GM19025 (cell line): ENCODE results near the gene ZFYVE1.
"Not testable (repeated sequence)": the region's sequence is repeated elsewhere in the genome, so short reads cannot be mapped to it uniquely, and the experiment has no call there.

Experiments
- ATAC-seq: cut with Tn5 transposase; IDR thresholded peaks from one replicate; pipeline ENCODE4 v1.9.1; 2021; ENCODE audit warnings: mild to moderate bottlenecking, low read depth, moderate library complexity; ENCODE audit not compliant: unreplicated experiment

ZFYVE1 gene

DNA sequence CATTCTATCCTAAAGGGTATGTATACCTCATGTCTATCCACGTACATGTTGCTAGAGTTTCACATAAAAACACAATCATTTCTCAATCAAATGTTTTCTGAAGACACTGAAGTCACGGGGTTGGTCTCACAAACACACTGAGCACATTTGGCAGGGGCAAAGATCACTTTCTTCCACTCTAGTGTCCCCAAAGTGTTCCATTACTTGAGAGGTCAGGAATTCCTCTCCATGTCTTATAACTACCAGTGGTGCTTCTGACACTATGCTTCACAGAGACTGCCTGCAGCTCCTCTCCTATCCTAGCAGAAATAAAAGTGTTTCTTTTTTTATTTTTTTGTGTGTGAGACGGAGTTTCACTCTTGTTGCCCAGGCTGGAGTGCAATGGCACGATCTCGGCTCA is 19.1 kb downstream of the ZFYVE1 start:
- ATAC-seq: no peak

DNA sequence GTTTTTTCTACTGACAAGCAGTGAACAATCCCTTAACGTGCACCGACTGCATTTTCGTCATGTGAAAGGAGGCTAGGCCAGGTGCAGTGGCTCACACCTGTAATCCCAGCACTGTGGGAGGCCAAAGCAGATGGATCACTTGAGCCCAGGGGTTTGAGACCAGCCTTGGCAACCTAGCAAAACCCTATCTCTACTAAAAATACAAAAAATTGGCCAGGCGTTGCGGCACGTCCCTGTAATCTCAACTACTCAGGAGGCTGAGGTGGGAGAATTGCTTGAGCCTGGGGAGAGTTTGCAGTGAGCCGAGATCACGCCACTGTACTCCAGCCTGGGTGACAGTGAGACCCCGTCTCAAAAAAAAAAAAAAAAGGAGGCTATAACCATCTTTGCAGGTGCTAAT is 22.3 kb downstream of the ZFYVE1 start:
- ATAC-seq: not testable (repeated sequence)

DNA sequence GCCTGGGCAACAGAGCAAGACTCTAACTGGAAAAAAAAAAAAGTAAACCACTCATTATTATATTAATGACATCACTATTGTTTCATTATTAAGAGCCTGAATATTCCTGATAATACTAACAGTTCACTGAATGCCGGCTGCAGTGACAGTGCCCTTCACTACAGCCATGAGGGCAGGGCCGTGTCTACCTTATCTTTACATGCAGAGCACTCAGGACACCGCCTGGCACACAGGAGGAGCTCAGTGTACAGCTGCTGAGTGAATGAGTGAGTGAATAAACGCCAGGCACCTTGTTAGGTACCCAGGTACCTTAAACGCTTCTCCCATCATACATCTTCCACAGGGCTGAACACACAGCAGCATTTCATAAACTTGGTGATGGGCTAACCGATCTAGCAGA is 23.2 kb downstream of the ZFYVE1 start:
- ATAC-seq: no peak

DNA sequence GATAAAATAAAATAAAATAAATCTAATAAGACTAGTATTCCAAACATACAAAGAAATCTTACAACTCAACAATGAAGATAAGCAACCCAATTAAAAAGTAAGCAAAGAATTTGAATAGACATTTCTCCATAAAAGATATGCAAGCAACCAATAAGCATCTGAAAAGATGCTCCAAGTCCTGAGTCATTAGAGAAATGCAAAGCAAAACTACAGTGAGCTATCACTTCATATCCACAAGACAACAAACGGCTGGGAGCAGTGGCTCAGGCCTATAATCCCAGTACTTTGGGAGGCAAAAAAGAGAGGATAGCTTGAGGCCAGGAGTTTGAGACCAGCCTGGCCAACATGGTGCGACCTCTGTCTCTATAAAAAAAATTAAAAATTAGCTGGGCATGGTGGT is 26.8 kb downstream of the ZFYVE1 start:
- no peak for ATAC-seq

DNA sequence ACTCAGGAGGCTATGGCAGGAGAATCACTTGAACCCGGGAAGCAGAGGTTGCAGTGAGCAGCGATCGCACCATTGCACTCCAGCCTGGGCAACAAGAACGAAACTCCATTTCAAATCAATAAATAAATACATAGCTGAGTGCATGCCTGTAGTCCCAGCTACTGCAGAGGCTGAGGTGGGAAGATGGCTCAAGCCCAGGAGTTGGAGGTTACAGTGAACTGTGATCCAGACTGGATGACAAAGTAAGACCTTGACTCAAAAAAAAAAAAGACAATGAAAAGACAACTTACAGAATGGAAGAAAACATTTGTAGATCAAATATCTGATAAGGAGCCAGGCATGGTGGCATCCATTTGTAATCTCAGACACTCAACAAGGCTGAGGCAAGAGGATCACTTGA is 27.6 kb downstream of the ZFYVE1 start:
- no peak for ATAC-seq

DNA sequence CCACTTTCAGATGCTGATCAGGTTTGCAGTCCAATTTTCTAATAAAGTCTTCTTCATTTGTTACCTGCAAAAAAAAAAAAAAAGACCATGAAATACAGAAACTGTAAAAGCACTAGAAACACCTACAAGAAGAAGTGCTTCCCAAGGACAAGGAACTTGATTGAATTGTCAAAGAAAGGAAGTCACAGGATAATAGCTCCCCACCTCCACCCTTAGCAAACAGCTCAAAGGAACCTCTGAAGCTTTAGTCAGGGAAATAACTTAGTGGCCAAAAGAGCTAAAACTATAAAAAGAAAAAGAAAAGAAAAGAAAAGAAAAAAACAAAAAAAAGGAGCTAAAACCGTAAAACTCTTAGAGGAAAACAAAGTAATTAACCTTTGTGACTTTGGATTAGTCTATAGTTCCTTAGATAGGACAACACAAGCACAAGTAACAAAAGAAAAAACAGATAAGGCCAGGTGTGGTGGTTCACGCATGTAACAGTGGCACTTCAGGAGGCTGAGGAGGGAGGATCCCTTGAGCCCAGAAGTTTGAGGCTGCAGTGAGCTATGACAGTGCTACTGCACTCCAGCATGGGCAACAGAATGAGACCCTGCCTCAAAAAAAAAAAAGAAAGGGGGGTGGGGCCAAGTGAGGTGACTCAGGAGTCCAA is 28.5 kb downstream of the ZFYVE1 start:
- no peak for ATAC-seq

DNA sequence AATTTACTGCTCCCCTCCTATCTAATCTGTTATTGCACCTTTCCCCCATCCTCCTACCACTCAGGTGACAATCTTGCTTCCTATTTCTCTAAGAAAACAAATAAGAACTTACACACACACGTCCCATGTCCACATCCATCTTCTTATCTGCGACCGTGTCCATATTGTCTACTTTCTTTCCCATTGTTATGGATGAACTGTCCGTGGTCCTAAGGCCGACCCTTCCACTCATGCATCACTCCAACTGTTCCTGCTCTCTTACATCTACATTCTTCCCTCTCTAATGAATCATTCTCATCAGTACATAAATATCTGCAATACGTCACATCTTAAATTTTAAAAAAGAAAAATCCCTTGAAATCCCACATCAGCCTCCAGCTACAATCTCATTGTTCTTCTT is 30.0 kb downstream of the ZFYVE1 start:
- no peak for ATAC-seq

DNA sequence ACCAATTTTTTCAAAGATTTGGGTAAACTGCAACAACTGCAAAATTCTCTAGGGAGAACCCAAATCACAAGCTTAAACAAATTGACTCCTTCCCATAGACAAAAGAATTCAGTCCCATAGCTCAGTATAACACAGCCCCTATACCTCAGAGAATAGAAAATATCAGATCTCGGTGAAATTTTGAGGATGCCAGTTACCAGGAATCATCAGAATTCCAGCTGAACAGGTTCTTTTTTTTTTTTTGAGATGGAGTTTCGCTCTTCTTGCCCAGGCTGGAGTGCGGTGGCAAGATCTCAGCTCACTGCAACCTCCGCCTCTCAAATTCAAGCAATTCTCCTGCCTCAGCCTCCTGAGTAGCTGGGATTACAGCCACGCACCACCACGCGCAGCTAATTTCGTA is 36.7 kb downstream of the ZFYVE1 start:
- no peak for ATAC-seq

DNA sequence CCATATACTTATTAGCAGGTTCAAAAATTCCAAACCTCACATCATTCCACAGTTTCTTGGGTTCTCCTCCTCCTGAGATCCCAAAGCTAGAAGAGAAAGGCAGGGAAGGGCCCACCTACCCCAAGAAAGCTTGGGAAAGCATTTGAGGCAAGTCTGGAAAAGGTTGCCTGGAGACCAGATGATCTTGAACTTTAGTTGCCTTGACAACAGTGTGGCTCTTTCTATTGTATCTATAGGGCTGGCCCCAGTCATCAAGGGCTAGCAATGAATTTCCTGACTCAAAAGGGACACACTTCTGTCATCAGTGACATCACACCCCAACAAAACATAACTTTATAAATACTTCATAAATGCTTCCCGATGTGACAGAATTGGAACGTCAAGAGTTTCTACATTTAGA is 40.0 kb downstream of the ZFYVE1 start:
- no peak for ATAC-seq

DNA sequence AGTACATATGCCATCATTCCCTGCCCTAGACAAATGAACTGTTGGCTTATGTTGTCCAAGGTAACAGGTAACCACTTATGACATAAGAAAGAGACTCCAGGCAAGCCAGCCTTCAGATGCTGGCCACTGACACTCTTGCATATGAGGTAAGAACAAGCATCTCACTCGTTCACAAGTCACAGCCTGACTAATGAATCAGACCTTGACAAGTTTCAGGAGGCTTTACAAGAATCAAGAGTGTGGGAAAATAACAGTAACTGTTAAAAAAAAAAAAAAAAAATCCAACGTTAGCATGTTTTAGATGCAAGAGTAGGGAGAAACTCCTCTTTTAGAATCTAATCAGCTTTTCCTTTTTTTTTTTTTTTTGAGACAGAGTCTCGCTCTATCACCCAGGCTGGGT is 40.7 kb downstream of the ZFYVE1 start:
- no peak for ATAC-seq

DNA sequence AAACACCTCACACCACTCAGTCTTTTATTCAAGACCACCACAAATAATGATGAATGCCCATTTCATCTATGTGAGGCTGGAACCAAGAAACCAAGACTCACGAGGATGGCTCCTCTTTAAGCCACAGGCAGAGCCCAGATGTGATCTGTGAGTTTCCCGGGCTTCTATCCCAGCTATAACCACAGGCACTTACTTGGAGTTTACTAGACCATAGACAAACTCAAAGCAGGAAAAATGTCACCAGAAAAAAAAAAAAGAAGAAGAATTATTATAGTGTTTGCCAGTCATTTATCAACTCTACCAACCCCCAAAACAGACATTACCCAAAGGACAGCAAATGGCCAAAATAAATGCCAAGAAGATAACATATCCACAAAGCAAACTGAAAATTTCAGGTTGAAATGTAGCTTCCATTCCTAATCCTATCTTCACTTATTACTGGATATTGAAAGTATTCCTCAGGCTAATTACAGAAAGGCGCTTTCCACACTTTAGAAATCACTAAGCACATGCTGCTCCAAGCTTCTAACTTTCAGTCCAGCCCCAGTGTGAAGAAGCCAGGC is 44.7 kb downstream of the ZFYVE1 start:
- no peak for ATAC-seq

DNA sequence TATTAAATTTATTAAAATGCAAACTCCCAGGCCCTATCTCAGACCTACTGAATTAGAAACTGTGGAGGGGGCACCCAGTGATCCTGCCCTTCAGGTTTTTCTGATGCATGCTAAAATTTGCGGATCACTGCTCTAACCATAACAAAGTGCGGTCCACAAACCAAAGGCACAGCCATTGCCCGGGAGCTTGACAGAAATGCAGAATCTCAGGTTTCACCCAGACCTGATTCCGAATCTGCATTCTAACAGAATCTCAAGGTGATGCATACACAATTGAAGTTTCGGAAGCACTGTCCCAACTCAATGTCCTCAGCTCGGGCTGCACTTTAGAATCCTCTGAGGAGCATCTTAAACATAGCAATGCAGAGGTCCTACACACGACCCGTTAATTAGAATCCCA is 46.0 kb downstream of the ZFYVE1 start:
- ATAC-seq: no peak

DNA sequence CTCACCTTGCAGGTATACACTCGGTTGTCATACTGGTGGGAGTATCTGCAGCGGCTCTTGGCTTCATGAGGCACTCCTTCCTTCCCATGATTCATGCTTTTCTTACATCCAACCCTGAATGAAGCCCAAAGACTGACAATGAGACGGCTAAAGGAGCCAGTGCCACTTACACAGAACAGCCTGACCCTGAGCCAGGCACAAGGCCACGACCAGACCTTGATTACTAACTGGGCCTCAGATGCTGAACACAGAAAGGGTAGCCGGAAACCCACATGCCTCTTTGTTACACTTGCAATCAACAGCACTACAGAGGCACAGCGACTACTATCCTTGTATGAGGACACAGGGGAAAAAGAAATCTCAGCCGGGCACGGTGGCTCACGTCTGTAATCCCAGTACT is 48.0 kb downstream of the ZFYVE1 start:
- no peak for ATAC-seq

DNA sequence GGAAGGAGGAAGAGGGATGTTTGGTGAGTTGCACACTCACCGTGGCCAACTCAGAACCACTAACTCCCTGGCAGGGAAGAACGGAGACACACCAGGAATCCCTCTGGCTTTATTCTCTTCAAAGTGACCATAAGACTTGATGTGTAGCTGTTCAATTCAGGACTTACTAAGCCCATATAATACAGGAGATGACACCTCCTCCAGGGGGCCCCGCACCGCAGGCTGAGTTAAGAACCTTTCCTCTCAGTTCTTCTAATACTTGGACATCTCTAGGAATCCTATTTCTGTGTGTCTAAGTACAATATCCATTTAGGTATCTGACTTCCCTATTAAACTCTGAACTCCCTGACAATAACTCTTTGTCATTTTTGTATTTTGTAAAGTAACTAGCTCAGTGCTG is 51.1 kb downstream of the ZFYVE1 start:
- no peak for ATAC-seq

DNA sequence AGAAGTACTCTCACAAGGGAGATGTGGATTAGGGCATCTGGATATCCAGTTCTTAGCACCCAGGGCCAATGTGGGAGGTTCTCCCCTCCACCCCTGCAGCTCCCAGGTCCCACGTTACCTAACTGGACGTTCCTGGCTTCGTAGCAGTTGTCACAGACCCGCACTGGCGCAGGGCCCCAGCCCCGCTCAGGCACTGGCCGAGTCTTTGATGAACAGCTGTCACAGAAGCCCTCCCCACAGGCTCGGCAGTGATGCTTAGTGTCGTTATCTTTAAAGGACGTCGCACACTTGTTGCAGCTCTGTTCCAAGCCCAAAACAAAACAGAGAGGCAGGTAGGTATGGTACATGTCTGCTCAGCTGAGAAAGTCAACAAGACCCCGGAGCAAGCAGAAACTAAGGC is 52.2 kb downstream of the ZFYVE1 start:
- no peak for ATAC-seq

DNA sequence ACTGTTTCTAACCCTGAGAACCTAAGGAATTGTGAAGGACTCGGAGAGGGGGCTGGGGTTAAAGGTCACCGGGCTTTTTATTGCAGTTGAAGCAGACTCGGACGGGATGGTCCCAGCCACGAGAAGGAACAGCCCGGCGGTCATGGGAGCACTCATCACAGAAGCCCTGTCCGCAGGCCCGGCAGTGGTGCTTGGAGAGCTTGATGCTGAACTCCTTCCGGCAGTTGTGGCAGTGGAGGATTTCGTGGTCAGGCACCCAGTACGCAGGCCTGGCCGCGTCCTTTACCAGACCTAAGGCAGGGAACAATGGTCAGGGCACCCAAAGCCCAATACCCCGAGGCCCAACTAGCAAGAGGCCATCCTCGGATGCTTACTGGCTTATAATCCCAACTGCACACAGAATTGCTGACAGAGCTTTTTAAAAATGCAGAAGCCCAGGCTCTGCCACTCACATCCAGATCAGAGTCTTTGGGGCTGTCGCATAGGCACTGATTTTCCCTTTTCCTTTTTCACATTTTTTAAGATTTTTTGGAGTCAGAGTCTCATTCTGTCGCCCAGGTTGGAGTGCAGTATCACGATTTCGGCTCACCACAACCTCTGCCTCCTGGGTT is 56.0 kb downstream of the ZFYVE1 start:
- no peak for ATAC-seq

DNA sequence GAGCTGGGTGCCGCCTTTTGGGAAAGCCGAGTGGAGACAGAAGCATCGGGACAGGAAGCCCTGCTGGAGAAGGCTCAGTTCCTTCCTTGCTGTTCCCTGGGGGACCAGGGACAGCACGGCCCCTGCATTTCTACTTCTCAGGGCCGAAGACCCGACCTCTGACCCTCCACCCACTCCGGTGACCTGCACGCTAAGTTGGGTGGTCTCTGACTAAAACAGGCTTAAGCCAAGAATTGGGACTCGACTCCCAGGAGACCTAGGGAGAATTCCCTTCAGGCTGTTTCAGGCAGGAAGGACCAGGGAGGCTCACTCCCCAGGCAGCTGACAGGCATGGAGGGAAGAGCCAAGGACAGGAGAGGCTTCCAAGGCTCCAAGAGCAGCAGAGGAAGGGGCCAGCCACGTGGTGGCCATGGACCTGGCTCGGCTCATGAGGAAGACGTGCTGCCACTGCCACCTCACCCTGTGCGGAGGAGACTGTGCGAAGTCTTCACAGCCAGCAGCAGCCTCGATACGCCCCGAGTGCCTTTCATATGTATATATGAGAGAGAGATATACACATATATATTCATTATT is 56.8 kb downstream of the ZFYVE1 start:
- ATAC-seq: no peak

DNA sequence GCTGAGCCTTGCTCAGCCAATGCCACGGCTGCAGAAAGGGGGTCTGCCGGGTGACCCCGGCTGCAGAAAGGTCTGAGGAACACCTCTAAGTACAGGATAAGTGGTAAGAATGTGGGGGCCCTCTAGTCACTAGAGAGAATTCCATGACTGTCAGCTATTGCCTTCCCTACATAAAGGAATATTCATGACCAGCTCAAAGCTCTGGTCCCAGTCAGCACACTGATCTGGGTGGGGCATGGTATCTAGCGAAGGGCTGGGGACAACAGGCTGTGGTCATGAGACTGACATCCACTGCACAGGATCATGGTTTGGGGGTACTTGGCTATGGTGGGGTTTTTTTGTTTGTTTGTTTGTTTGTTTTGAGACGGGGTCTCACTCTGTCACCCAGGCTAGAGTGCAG is 58.6 kb downstream of the ZFYVE1 start:
- no peak for ATAC-seq

DNA sequence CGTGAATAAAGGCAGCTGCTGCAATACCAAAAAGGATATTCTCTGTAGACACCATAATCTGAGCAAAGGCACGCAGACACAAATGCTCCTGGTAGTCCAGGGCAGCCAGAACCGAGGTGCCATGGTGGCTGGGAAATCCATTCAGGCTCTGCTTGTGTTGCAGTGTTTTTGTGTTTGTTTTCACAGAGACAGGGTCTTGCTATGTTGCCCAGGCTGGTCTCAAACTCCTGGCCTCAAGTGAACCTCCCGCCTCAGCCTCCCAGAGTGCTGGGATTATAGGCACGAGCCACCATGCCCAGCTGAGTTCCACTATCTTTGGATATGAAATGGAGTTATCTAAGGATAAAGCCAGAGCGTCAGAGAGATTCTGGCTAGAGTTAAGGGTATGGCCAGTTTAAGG is 60.9 kb downstream of the ZFYVE1 start:
- ATAC-seq: no peak

DNA sequence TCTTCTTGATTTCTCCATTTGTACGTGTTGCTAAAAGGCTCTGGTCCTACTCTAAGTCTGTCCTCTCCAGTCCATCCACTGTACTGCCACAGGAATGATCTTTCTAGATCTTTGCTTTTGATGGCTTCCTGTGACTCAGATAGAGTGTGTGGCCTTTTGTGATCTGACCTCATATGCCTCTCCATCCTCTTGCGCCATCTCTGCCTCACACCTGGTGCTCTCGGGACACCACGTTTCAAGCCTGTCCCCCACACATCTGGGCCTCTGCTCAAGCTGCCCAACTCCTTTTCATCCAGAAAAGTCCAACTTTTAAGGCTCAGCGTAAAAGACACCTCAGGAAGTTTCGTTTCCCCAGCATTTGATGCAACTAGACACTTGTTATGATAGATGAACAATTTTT is 61.7 kb downstream of the ZFYVE1 start:
- no peak for ATAC-seq

DNA sequence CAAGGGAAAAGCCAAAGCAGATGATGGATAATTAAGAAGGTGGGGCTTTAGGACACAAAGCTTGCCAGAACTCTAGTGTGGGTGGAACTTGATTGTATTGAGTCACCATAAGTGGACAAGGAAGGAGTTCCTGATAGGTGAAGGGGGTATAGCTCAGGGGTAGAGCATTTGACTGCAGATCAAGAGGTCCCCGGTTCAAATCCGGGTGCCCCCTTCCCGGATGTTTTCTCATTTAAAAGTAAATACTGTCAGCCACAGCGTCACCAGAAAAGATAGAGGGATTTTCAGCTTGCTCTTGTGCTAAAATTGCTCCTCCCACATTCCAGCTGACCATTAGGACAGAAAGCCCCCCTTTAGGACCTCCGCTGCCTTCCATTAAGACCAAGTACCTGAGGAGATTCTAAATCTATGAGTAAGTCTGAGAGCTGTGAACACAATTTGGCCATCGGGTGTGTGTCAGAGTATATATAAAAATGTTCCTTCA is 64.0 kb downstream of the ZFYVE1 start:
- ATAC-seq: no peak

DNA sequence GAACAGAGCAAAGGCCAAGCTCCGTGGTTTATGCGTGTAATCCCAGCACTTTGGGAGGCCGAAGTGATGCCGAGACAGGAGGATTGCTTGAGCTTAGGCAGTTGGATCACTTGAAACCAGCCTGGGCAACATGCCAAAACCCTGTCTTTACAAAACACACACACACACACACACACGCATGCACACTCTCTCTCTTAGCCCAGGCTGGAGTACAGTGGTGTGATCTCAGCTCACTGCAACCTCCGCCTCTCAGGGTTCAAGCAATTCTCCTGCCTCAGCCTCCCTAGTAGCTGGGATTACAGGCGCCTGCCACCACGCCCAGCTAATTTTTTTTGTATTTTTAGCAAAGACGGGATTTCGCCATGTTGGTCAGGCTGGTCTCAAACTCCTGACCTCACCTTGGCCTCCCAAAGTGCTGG is 64.6 kb downstream of the ZFYVE1 start:
- not testable (repeated sequence) for ATAC-seq
